ENCODE measurements around the gene ARHGAP24. TPM values are rescaled to one million over a fixed set of nuclear protein-coding genes. Genes with fewer than 3 reads are reported as not detected.

ARHGAP24 gene
- total and polyA plus RNA-seq, 12 donors: 6.7 to 35.5 (median 23.9) TPM

- no peak for ATAC-seq
- no peak for TF ChIP-seq CTCF (IDR thresholded peaks at IDR 0.05)
- no peak for DNase-seq
- peaks cover 0 to 5% (median 0%) of the 10 kb centered on the region in 11 donors for H3K9me3 ChIP-seq
- no peak overlapping the region for H3K27ac ChIP-seq
- H3K4me3 ChIP-seq: no peak overlapping the region
- H3K36me3 ChIP-seq: no peaks in the 10 kb centered on the region
- intact Hi-C loops (cut with DNase I): no loop called here
- H3K27me3 ChIP-seq: no peaks in the 10 kb centered on the region
- H3K4me1 ChIP-seq: no peaks in the 10 kb centered on the region
- 86 to 99% methylated on average over 1 of the region's 1 CpG for WGBS, 2 donors
Measured at GRCh38 chr4:85613901-85614300, 139.0 kb downstream of the ARHGAP24 start.

GRCh38 chr4:85615952-85616351 is 141.0 kb downstream of the ARHGAP24 start:
- H3K27me3 ChIP-seq: no peaks in the 10 kb centered on the region
- no peaks in the 10 kb centered on the region for H3K36me3 ChIP-seq
- no peaks in the 10 kb centered on the region for H3K4me1 ChIP-seq
- intact Hi-C loops (cut with DNase I): no loop called here
- no peak for TF ChIP-seq CTCF (IDR thresholded peaks at IDR 0.05)
- DNase-seq (no peak), ATAC-seq (no peak)
- H3K27ac ChIP-seq: no peak overlapping the region
- no peak overlapping the region for H3K4me3 ChIP-seq
- peaks cover 0 to 18% (median 0%) of the 10 kb centered on the region in 11 donors for H3K9me3 ChIP-seq
- WGBS, 2 donors: 95% methylated on average over 2 of the region's 2 CpGs

- Histone ChIP-seq H3K4me1 (no peaks in the 10 kb centered on the region), H3K9me3 (peaks cover 0 to 22% (median 0%) of the 10 kb centered on the region in 11 donors), H3K27ac (no peak overlapping the region), H3K4me3 (no peak overlapping the region), H3K27me3 (no peaks in the 10 kb centered on the region), H3K36me3 (no peaks in the 10 kb centered on the region)
- no peak for DNase-seq
- intact Hi-C loops (cut with DNase I): no loop called here
- no peak for TF ChIP-seq CTCF (IDR thresholded peaks at IDR 0.05)
- no peak for ATAC-seq
- 98 to 100% methylated on average over 3 of the region's 3 CpGs for WGBS, 2 donors
Measured at GRCh38 chr4:85617202-85617601, 142.3 kb downstream of the ARHGAP24 start.

DNA sequence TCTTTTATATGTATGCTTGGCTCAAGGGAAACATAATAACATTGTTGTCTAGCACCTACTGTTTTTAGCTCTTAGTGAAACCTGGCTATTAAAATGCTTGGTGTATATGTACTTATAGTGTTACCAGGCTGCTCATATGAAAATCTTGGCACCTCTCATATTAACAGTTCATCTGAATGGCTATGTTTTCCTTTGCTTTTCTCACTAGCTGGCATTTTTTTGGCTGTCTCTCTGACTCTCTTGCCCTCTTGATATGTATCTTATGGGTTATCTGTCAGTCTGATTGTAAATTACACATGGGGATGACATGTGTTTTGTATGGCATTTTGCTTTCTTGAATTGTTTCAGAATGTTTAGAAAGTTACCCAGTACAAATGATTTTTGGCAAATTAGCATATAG is 158.0 kb downstream of the ARHGAP24 start:
- H3K27me3 ChIP-seq: no peaks in the 10 kb centered on the region
- intact Hi-C loops (cut with DNase I): no loop called here
- H3K9me3 ChIP-seq: peaks cover 0 to 30% (median 14%) of the 10 kb centered on the region in 11 donors
- DNase-seq: no peak
- peaks cover 0 to 7% (median 0%) of the 10 kb centered on the region in 9 donors for H3K4me1 ChIP-seq
- H3K4me3 ChIP-seq: no peak overlapping the region
- TF ChIP-seq CTCF (IDR thresholded peaks at IDR 0.05): no peak
- peaks cover 0 to 11% (median 0%) of the 10 kb centered on the region in 9 donors for H3K36me3 ChIP-seq
- ATAC-seq: no peak
- no peak overlapping the region for H3K27ac ChIP-seq
